Stimulated activated CD4-positive, alpha-beta T cell treated with anti-CD3 and anti-CD28 coated beads, Interleukin-1b, Interleukin-23, amount 100 ng/mL, for 1 hour (primary cell): ENCODE results near the gene CISD3.
"Not testable (repeated sequence)": the region's sequence is repeated elsewhere in the genome, so short reads cannot be mapped to it uniquely, and the experiment has no call there.

Experiments used
- DNase-seq, 2 donors: peaks; one replicate each; pipeline ENCODE4 v3.0.0-alpha.2; 2020; ENCODE audit warnings: low read depth in 2 of 2

The CISD3 gene

GRCh38 chr17:38707678-38708351 is 22.3 kb upstream of the CISD3 start:
- DNase-seq: no peak

GRCh38 chr17:38709104-38709820 is 20.9 kb upstream of the CISD3 start:
- no peak for DNase-seq

GRCh38 chr17:38709864-38710603 is 20.1 kb upstream of the CISD3 start:
- DNase-seq: no peak

GRCh38 chr17:38710604-38710962 is 19.6 kb upstream of the CISD3 start:
- no peak for DNase-seq

GRCh38 chr17:38710985-38711384 is 19.2 kb upstream of the CISD3 start:
- DNase-seq: no peak

GRCh38 chr17:38711792-38712571 is 18.2 kb upstream of the CISD3 start:
- DNase-seq: no peak

- no peak for DNase-seq
Observed at GRCh38 chr17:38712593-38712992, 17.5 kb upstream of the CISD3 start.

GRCh38 chr17:38713456-38714075 is 16.6 kb upstream of the CISD3 start:
- no peak for DNase-seq

GRCh38 chr17:38715216-38715943 is 14.8 kb upstream of the CISD3 start:
- DNase-seq: no peak

- DNase-seq: no peak
Observed at GRCh38 chr17:38716368-38717005, 13.7 kb upstream of the CISD3 start.

GRCh38 chr17:38717139-38717745 is 12.9 kb upstream of the CISD3 start:
- DNase-seq: no peak

GRCh38 chr17:38719289-38719942 is 10.7 kb upstream of the CISD3 start:
- no peak for DNase-seq

GRCh38 chr17:38719943-38720641 is 10.0 kb upstream of the CISD3 start:
- no peak for DNase-seq

GRCh38 chr17:38720941-38721340 is 9.2 kb upstream of the CISD3 start:
- no peak for DNase-seq

GRCh38 chr17:38721802-38722201 is 8.3 kb upstream of the CISD3 start:
- no peak for DNase-seq

GRCh38 chr17:38724337-38724988 is 5.7 kb upstream of the CISD3 start:
- DNase-seq: no peak

- no peak for DNase-seq
Observed at GRCh38 chr17:38725066-38725465, 5.1 kb upstream of the CISD3 start.

- DNase-seq: not testable (repeated sequence)
Observed at GRCh38 chr17:38726145-38726544, 4.0 kb upstream of the CISD3 start.
